NCI-H460 (cell line): ENCODE measurements around the gene GLTPD2. TPM values are rescaled to one million over a fixed set of nuclear protein-coding genes. Genes with fewer than 3 reads are reported as not detected.

Experiments
- DNase-seq: peaks from one replicate; pipeline ENCODE4 v3.0.0-alpha.2; 2016; ENCODE audit warnings: low read depth; ENCODE audit errors: extremely low read depth
- total RNA-seq: library from RNA; depleted of rRNA; stranded (reverse); fragments of >200 nt; shearing (Covaris generic); gene quantifications from 2 replicates; pipeline ENCODE4 v1.2.3, GENCODE V29; 2014; rRNA removed

Gene GLTPD2
- total RNA-seq, 1 experiment from 2014 or later, result not detected

GRCh38 chr17:4838309-4838785 is 49.6 kb downstream of the GLTPD2 start:
- no peak for DNase-seq

DNA sequence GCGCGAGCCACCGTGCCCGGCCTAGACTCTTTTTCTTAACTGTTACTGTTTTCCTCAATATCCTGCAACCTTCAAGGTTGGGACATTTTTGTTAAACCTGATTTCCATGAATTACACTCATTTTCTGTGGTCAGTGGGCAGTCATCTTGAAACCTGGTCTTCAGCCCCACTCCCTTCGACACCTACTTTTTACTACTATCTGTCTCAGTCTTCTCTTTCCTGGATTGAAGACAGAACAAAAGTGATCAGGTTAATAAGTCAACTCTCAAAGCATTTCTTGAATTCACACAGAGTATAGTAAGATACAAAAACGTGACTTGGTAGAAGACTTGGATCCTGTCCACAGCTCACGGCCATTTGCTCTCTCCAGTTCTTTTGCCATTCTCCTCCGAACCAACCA is 50.5 kb downstream of the GLTPD2 start:
- no peak for DNase-seq

Other genes starting within 250 kb of the GLTPD2 start
- gene MYBBP1A, start 233.6 kb upstream of the GLTPD2 start, total RNA-seq, result 71.3 and 75.6 TPM in 2 replicates
- not detected in 2 replicates for gene GGT6, start 228.4 kb upstream of the GLTPD2 start, total RNA-seq
- 0.12 and 0.17 TPM in 2 replicates for gene SMTNL2, start 204.4 kb upstream of the GLTPD2 start, total RNA-seq
- 2.1 and 2.3 TPM in 2 replicates for gene ALOX15, start 147.3 kb upstream of the GLTPD2 start, total RNA-seq
- gene PELP1, start 84.8 kb upstream of the GLTPD2 start, total RNA-seq, result 58.2 and 61.8 TPM in 2 replicates
- gene ARRB2, start 78.3 kb upstream of the GLTPD2 start, total RNA-seq, result 28.8 and 32.9 TPM in 2 replicates
- gene MED11, start 57.5 kb upstream of the GLTPD2 start, total RNA-seq, result 21.8 and 24.3 TPM in 2 replicates
- 0.22 and 0.23 TPM in 2 replicates for gene ZMYND15, start 49.1 kb upstream of the GLTPD2 start, total RNA-seq
- gene CXCL16, start 49.0 kb upstream of the GLTPD2 start, total RNA-seq, result 16.2 and 18.0 TPM in 2 replicates
- not detected in 2 replicates for gene TM4SF5, start 17.1 kb upstream of the GLTPD2 start, total RNA-seq
- gene VMO1, start 2.6 kb upstream of the GLTPD2 start, total RNA-seq, result not detected in 2 replicates
- gene PSMB6, start 7.2 kb downstream of the GLTPD2 start, total RNA-seq, result 141 and 171 TPM in 2 replicates
- 9.7 and 14.8 TPM in 2 replicates for gene PLD2, start 18.2 kb downstream of the GLTPD2 start, total RNA-seq
- gene MINK1, start 44.4 kb downstream of the GLTPD2 start, total RNA-seq, result 19.4 and 19.8 TPM in 2 replicates
- gene C17orf107, start 110.6 kb downstream of the GLTPD2 start, total RNA-seq, result 0.59 and 0.63 TPM in 2 replicates
- not detected in 2 replicates for gene CHRNE, start 114.1 kb downstream of the GLTPD2 start, total RNA-seq
- gene GP1BA, start 143.3 kb downstream of the GLTPD2 start, total RNA-seq, result not detected in 2 replicates
- gene SLC25A11, start 151.1 kb downstream of the GLTPD2 start, total RNA-seq, result 53.4 and 54.3 TPM in 2 replicates
- 59.5 and 62.7 TPM in 2 replicates for gene RNF167, start 151.3 kb downstream of the GLTPD2 start, total RNA-seq
- gene PFN1, start 159.6 kb downstream of the GLTPD2 start, total RNA-seq, result 960 and 1,088 TPM in 2 replicates
- gene ENO3, start 162.2 kb downstream of the GLTPD2 start, total RNA-seq, result 5.4 and 7.5 TPM in 2 replicates
- gene SPAG7, start 178.9 kb downstream of the GLTPD2 start, total RNA-seq, result 56.0 and 57.1 TPM in 2 replicates
- 54.5 and 59.9 TPM in 2 replicates for gene CAMTA2, start 198.7 kb downstream of the GLTPD2 start, total RNA-seq
- gene INCA1, start 208.6 kb downstream of the GLTPD2 start, total RNA-seq, result not detected in 2 replicates
- gene KIF1C, start 209.0 kb downstream of the GLTPD2 start, total RNA-seq, result 50.3 and 52.6 TPM in 2 replicates
- gene SLC52A1, start 246.5 kb downstream of the GLTPD2 start, total RNA-seq, result 0.12 and 0.35 TPM in 2 replicates